OCI-LY1 (cell line): ENCODE results near the gene CELF4.

Experiments used
- H2AFZ ChIP-seq: fragments of 200-600 bp; sonication (generic), shearing (Covaris generic); 2 replicates; pipeline ENCODE4 v1.6.0; 2014; ENCODE audit warnings: antibody characterized with exemption, mild to moderate bottlenecking, low read length
- H3F3A ChIP-seq: fragments of 200-600 bp; sonication (generic), shearing (Covaris generic); 2 replicates; pipeline ENCODE4 v1.6.0; 2014; ENCODE audit warnings: mild to moderate bottlenecking, antibody characterized with exemption, low read length, moderate library complexity; ENCODE audit not compliant: insufficient read depth
- H3K27ac ChIP-seq: fragments of 200-600 bp; sonication (generic); 2 replicates; pipeline ENCODE4 v1.5.1; 2014; ENCODE audit warnings: low read length, mixed run types, mild to moderate bottlenecking, low read depth; ENCODE audit not compliant: poor library complexity, severe bottlenecking
- H3K27me3 ChIP-seq: fragments of 200-600 bp; sonication (generic); 2 replicates; pipeline ENCODE4 v1.6.0; 2014; ENCODE audit warnings: antibody characterized with exemption, mild to moderate bottlenecking, low read length, moderate library complexity; ENCODE audit not compliant: insufficient read depth
- H3K36me3 ChIP-seq: fragments of 200-600 bp; sonication (generic); 2 replicates; pipeline ENCODE4 v1.6.1; 2014; ENCODE audit warnings: mild to moderate bottlenecking, antibody characterized with exemption, low read length, moderate library complexity, mixed read lengths; ENCODE audit not compliant: insufficient read depth
- H3K4me1 ChIP-seq: fragments of 200-600 bp; sonication (generic); 2 replicates; pipeline ENCODE4 v1.5.1; 2014; ENCODE audit warnings: mild to moderate bottlenecking, low read length, moderate library complexity; ENCODE audit not compliant: insufficient read depth, severe bottlenecking
- H3K4me2 ChIP-seq: fragments of 200-600 bp; sonication (generic), shearing (Covaris generic); 2 replicates; pipeline ENCODE4 v1.6.1; 2014; ENCODE audit warnings: low read length
- H3K4me3 ChIP-seq: fragments of 200-600 bp; sonication (generic); 2 replicates; pipeline ENCODE4 v1.5.1; 2014; ENCODE audit warnings: low read length, low read depth, mild to moderate bottlenecking, mixed read lengths; ENCODE audit not compliant: poor library complexity, severe bottlenecking
- H3K79me2 ChIP-seq: fragments of 200-600 bp; shearing (Covaris generic); 2 replicates; pipeline ENCODE4 v1.6.1; 2016; ENCODE audit warnings: mixed run types, low read length, mixed read lengths; ENCODE audit not compliant: insufficient read depth
- H3K9ac ChIP-seq: fragments of 200-600 bp; sonication (generic), shearing (Covaris generic); 2 replicates; pipeline ENCODE4 v1.6.1; 2014; ENCODE audit warnings: mild to moderate bottlenecking, low read length, mixed read lengths
- H3K9me2 ChIP-seq: fragments of 200-600 bp; sonication (generic), shearing (Covaris generic); 2 replicates; pipeline ENCODE4 v1.6.1; 2014; ENCODE audit warnings: low read depth, mild to moderate bottlenecking, low read length, mixed read lengths
- H3K9me3 ChIP-seq: fragments of 200-600 bp; shearing (Covaris generic); 2 replicates; pipeline ENCODE4 v1.6.1; 2014; ENCODE audit warnings: low read length, mixed read lengths
- H4K20me1 ChIP-seq: fragments of 200-600 bp; sonication (generic), shearing (Covaris generic); 2 replicates; pipeline ENCODE4 v1.6.0; 2016; ENCODE audit warnings: mild to moderate bottlenecking, low read length; ENCODE audit not compliant: insufficient read depth
- CTCF ChIP-seq: fragments of 200-600 bp; sonication (generic), shearing (Covaris generic); IDR thresholded peaks from 2 replicates; pipeline ENCODE4 v1.5.1; 2017; ENCODE audit warnings: mild to moderate bottlenecking, antibody characterized with exemption, low read length, moderate library complexity, mixed read lengths
- EZH2 ChIP-seq: fragments of 200-600 bp; sonication (generic), shearing (Covaris generic); IDR thresholded peaks from 2 replicates; pipeline ENCODE4 v1.8.0; 2017; ENCODE audit warnings: borderline replicate concordance, mixed run types, mild to moderate bottlenecking, antibody characterized with exemption, low read length, moderate library complexity, mixed read lengths

The CELF4 gene

GRCh38 chr18:37252342-37252741, 313.3 kb downstream of the CELF4 start:
- Histone ChIP-seq H4K20me1 (no peaks in the 10 kb centered on the region), H3K79me2 (no peaks in the 10 kb centered on the region), H3K36me3 (no peaks in the 10 kb centered on the region), H3K4me1 (no peaks in the 10 kb centered on the region), H3K9me2 (no peaks in the 10 kb centered on the region), H3K4me3 (no peak overlapping the region), H3K9ac (no peak overlapping the region), H3F3A (no peaks in the 10 kb centered on the region), H3K9me3 (no peaks in the 10 kb centered on the region), H3K27ac (no peak overlapping the region), H2AFZ (no peak overlapping the region), H3K27me3 (no peaks in the 10 kb centered on the region), H3K4me2 (no peak overlapping the region)
- no peak for TF ChIP-seq EZH2

- Histone ChIP-seq H2AFZ (no peak overlapping the region), H3K4me1 (no peaks in the 10 kb centered on the region), H3K27ac (no peak overlapping the region), H3K27me3 (no peaks in the 10 kb centered on the region), H4K20me1 (no peaks in the 10 kb centered on the region), H3F3A (no peaks in the 10 kb centered on the region), H3K9me3 (no peaks in the 10 kb centered on the region), H3K4me2 (no peak overlapping the region), H3K9me2 (no peaks in the 10 kb centered on the region), H3K9ac (no peak overlapping the region), H3K79me2 (no peaks in the 10 kb centered on the region), H3K4me3 (no peak overlapping the region), H3K36me3 (no peaks in the 10 kb centered on the region)
- no peak for TF ChIP-seq CTCF
- no peak for TF ChIP-seq EZH2
Observed at GRCh38 chr18:37251679-37252078, 313.9 kb downstream of the CELF4 start.

GRCh38 chr18:37249895-37250618, 315.5 kb downstream of the CELF4 start:
- TF ChIP-seq CTCF (no peak), EZH2 (no peak)
- Histone ChIP-seq H3K9me3 (no peaks in the 10 kb centered on the region), H3K4me3 (no peak overlapping the region), H3F3A (no peaks in the 10 kb centered on the region), H3K4me2 (no peak overlapping the region), H4K20me1 (no peaks in the 10 kb centered on the region), H3K4me1 (no peaks in the 10 kb centered on the region), H2AFZ (no peak overlapping the region), H3K9me2 (no peaks in the 10 kb centered on the region), H3K36me3 (no peaks in the 10 kb centered on the region), H3K79me2 (no peaks in the 10 kb centered on the region), H3K27ac (no peak overlapping the region), H3K9ac (no peak overlapping the region), H3K27me3 (no peaks in the 10 kb centered on the region)
